Activated naive CD8-positive, alpha-beta T cell treated with anti-CD3 and anti-CD28 coated beads, Interleukin-2, amount 50 U/mL, for 16 hours (primary cell): ENCODE measurements around the gene KIR3DL2.
"Not testable (repeated sequence)": the region's sequence is repeated elsewhere in the genome, so short reads cannot be mapped to it uniquely, and the experiment has no call there.

Experiments
- DNase-seq: peaks from one replicate; pipeline ENCODE4 v3.0.0-alpha.2; 2020; ENCODE audit warnings: low read depth, low spot score

The KIR3DL2 gene

DNA sequence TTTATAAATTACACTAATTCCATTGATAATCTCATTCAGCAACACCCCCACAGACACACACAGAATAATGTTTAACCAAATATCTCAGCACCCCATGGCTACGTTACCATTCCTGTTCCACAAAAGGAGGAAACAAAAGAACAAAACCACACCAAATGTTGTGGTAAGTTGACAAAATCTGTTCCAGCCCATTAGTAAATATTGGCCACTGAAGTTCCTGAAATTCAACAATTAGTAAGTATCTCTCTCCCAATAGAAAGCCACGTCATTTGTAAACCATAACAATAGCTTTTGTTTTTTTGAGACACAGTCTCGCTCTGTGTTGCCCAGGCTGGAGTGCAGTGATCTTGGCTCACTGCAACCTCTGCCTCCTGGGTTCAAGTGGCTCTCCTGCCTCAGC lies 21.5 kb downstream of the KIR3DL2 start:
- no peak for DNase-seq

DNA sequence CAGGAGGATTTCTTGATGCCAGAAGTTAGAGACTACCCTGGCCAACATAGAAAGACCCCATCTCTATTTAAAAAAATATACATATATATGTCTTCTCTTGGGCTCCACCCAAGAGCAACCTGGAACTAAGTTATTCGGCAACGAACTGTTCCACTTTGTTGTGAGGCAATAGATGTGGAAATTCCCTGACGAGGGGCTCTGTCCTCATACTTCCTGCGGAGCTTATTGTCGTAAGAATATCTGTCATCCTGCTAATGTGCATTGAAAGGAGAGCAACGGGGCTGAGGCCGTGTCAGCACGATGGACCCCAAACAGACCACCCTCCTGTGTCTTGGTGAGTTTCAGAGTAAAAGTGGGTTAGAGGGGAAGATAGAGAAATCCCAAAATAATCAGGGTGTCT lies 23.7 kb downstream of the KIR3DL2 start, which contains the start of gene FCAR:
Gene FCAR (plus strand): TSS at position 246 of the 400 bp plus-strand sequence. CDS start 55 bp downstream, at position 301.
- no peak for DNase-seq

DNA sequence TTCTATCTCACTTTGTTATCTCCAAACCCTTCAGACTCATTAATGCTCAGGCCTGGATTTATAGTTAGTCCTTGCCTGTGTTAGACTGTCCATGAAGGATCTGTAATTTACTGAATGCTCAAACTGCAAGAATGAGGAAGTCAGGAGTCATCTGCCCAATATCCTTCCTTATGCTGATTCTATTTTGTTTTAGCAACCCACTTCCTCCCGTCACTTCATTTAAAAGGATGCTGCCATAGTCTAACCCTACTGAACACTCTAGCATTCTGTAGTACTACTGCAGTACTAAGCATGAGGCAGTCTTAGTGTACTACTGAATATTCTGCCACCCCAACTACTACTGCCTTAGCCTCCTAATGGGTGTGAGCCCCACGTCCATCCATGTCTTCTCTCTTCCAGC lies 25.3 kb downstream of the KIR3DL2 start:
- DNase-seq: no peak

DNA sequence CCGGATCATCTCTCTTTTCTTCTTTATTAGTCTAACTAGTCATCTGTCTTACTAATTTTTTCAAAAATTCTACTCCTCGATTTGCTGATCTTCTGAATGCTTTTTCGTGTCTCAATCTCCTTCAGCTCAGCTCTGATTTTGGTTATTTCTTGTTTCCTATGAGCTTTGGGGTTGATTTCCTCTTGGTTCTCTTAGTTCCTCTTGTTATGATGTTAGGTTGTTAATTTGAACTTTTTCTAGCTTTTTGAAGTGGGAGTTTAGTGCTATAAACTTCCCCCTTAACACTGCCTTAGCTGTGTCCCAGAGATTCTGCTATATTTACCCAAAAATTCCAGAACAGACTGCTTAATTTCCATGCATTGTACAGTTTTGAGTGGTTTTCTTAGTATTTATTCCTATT lies 27.2 kb downstream of the KIR3DL2 start:
- DNase-seq: no peak

DNA sequence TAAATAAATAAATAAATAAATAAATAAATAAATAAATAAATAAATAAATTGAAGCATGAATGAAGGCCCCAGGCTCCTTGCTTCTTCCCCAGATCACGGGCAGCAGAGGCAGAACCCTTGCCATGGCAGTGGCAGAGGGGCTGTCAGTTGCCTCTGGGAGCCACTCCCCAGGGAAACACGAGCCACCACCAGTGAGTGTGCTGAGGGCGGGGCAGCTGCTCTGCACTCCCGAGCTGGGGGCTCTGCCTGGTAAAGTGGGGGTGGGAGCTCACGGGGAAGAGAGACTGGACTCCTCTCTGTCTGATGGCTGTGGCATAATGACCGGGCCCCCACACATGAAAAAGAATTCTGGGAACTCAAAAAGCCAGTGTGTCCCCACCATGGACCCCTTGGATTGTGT lies 31.6 kb downstream of the KIR3DL2 start:
- no peak for DNase-seq

DNA sequence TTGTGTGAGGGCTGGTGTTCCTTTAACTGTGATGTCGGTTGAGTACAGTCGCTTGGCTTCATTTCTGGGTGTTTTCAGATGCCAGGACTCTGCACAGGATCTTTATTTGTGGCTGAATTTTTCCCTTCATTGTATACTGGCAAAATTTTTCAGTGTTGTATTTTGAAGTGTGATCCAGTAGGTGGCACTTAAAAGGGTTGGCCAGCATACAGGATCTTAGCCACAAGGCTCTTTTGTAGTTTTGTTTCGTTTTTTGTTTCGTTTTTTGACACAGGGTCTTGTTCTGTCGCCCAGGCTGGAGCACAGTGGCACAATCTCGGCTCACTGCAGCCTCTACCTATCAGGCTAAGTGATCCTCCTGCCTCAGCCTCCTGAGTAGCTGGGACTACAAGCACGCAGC lies 32.5 kb downstream of the KIR3DL2 start:
- DNase-seq: no peak

DNA sequence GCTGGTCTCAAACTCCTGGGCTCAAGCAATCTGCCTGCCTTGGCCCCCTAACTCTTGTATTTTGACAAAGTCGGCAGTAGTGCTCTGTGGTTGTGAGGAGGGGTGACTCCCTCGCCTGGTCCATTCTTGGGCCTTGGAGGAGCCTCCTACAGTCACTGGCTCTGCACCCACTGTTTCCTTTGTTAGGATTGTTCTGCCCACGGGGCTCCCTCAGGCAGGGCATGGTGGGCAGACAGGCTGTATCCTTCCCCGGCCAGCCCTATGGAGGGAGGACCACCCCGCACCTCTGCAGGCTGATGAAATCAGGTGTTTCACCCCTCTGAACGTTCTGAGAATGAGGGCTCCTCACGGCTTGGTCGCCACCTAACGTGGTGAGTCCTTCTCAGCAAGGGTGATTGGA lies 33.0 kb downstream of the KIR3DL2 start:
- no peak for DNase-seq

DNA sequence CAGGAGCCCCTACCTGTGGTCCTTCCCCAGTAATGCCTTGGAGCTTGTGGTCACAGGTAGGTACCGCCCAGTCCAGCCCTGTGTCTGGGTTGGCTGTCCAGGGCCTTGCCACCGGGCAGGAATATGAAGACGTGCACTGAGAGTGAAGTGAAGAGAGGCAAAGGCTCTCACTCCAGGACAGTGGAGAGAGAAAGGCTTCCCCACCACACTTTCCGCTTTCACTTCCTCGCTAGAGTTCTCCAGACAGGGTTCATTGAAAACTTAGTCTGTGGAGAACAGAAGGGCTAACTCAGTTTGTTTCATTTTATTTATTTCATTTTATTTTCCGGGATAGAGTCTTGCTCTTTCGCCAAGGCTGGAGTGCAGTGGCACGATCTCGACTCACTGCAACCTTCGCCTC lies 38.0 kb downstream of the KIR3DL2 start:
- no peak for DNase-seq

DNA sequence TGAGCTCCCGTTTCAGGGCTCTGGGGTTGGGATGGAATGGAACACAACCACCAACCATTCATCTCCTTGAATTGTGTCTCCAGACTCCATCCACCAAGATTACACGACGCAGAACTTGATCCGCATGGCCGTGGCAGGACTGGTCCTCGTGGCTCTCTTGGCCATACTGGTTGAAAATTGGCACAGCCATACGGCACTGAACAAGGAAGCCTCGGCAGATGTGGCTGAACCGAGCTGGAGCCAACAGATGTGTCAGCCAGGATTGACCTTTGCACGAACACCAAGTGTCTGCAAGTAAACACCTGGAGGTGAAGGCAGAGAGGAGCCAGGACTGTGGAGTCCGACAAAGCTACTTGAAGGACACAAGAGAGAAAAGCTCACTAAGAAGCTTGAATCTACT lies 39.3 kb downstream of the KIR3DL2 start:
- no peak for DNase-seq

DNA sequence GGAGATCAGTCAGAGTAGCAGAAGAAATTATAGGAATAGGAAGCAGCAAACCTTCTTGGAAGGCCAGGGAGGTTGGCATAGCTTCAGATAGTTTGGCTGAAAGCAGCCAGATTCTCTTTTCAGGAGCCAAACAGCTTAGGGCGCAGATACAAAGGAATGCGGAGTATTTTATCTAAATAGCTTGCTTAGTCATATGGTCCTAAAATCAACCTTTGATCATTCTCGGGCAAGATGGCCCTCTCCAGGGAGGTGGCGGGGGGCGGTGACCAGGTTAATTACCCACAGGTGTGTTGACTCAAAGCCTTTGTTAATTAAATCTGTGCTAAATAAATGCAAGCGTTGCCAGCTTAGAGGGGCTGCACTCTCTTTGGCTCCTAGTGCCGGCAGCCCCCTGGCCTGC lies 43.2 kb downstream of the KIR3DL2 start:
- DNase-seq: no peak

DNA sequence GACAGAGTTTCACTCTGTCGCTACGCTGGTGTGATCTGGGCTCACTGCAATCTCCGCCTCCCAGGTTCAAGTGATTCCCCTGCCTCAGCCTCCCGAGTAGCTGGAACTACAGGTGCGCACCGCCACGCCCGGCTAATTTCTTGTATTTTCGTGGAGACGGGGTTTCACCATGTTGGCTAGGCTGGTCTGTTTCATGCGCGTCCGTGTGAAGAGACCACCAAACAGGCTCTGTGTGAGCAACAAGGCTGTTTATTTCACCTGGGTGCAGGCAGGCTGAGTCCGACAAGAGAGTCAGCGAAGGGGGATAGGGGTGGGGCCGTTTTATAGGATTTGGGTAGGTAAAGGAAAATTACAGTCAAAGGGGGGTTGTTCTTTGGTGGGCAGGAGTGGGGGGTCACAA lies 43.9 kb downstream of the KIR3DL2 start:
- DNase-seq: not testable (repeated sequence)

DNA sequence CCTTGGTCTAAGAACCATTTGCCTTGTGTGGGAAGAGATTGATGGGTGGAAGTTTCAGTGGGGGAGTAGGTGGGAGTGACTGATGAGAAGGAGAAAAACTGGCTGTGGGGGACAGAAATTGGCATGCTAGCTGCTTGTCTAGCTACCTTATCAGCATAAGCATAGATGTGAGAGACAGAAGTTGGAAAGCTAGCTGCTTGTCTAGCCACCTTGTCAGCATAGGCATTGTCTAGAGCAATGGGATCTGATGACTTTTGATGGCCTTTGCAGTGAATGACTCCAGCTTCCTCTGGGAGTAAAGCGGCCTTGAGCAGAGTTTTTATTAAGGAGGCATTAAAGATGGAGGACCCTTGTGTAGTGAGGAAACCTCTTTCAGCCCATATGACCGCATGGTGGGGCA lies 45.8 kb downstream of the KIR3DL2 start:
- DNase-seq: no peak

DNA sequence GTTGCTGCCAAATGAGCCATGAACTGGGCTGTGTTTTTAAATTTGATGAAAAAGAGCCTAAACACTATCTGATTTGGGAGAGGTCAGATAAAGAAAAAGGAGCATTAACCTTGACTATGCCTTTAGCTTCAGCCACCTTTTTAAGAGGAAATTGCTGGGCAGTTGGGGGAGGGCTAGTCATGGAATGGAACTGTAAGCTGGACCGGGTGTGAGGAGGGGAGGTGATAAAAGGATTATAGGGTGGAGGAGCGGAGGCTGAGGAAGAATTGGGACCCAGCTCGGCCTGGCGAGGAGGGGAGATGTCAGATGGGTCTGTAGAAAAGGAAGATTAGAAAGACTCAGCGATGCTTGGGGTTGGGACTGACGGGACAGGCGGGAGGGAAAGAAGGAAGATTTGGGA lies 48.4 kb downstream of the KIR3DL2 start:
- DNase-seq: not testable (repeated sequence)

DNA sequence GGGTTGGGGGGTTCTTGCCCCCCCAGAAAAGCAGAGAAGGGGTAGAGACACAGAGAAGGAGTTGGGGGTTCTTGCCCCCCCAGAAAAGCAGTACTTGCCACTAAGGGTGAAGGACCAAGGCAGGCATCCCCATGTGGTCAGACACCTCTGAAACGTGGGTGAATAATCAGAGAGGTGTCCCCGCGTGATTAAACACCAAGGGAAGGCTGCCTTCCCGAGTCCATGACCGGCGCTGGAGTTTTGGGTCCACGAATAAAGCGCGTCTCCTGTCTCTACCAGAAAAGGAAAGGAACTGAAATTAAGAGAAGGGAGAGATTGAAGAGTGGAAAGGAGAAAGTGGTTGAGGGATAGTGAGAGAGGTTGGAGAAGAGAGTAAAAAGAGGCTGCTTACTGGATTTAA lies 49.4 kb downstream of the KIR3DL2 start:
- not testable (repeated sequence) for DNase-seq

DNA sequence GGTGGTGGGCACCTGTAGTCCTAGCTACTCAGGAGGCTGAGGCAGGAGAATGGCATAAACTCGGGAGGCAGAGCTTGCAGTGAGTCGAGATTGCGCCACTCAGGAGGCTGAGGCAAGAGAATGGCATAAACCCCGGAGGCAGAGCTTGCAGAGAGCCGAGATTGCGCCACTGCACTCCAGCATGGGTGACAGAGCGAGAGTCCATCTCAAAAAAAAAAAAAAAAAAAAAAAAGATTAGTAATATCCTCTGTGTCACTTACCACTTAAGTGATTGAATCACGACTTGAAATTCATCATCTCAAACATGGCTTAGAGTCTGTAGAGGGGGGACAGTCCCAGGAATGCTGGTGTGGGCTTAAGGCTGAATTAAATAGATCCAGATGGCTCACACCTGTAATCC lies 50.9 kb downstream of the KIR3DL2 start:
- DNase-seq: not testable (repeated sequence)

DNA sequence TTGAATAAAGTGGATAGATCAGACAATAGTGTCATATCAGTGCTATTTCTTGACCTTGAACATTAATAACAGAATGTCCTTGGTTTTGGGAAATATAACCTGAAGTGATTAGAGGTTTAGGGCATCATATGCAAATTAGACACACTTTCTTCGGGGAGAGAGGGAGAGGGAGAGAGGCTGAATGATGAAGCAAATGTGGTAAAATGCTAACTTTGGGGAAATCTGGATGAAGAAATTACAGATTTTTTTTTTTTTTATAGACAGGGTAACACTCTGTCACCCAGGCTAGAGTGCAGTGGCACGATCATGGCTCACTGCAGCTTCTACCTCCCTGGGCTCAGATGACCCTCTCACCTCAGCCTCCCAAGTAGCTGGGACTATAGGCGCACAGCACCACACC lies 51.8 kb downstream of the KIR3DL2 start:
- DNase-seq: no peak

DNA sequence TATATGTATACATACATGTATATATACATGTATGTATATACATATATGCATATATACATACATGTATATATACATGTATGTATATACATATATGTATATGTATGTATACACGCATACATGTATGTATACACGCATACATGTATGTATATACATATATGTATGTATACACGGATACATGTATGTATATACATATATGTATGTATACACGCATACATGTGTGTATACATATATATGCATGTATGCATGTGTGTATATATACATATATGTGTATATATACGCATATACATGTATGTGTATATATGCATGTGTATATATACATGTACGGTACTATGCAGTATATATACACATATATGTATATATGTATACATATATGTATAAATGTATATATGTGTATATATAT lies 53.1 kb downstream of the KIR3DL2 start:
- DNase-seq: no peak

DNA sequence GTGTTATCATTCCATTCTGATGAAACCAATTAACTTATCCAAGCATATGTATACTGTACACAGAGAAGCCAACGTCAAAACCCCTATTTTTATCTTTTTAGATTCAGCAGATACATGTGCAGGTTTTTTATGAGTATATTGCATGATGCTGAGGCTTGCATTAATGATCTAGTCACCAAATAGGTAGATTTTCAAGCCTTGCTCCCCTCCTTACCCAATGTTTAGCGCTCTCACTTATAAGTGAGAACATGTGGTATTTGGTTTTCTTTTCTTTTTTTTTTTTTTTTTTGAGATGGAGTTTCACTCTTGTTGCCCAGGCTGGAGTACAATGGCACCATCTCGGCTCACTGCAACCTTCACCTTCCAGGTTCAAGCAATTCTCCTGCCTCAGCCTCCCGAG lies 54.0 kb downstream of the KIR3DL2 start:
- DNase-seq: not testable (repeated sequence)

DNA sequence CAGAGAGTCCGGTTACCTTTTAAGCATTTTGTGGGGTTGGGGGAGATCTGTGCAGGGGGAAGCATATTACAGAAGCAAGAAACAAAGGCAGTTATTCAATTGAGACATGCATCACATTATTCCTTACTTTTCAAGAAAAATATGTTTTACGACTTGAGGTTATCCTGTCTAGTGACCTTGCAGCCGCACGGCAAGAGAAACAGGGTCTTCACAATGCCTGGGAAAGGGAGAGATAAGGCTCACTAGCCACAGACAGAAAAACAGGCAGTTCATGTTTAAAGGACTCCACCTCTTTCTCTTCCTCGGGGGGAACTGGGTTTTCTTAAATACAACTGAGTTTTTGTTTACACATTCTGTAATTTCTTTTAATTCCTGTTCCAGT lies 55.2 kb downstream of the KIR3DL2 start:
- no peak for DNase-seq

DNA sequence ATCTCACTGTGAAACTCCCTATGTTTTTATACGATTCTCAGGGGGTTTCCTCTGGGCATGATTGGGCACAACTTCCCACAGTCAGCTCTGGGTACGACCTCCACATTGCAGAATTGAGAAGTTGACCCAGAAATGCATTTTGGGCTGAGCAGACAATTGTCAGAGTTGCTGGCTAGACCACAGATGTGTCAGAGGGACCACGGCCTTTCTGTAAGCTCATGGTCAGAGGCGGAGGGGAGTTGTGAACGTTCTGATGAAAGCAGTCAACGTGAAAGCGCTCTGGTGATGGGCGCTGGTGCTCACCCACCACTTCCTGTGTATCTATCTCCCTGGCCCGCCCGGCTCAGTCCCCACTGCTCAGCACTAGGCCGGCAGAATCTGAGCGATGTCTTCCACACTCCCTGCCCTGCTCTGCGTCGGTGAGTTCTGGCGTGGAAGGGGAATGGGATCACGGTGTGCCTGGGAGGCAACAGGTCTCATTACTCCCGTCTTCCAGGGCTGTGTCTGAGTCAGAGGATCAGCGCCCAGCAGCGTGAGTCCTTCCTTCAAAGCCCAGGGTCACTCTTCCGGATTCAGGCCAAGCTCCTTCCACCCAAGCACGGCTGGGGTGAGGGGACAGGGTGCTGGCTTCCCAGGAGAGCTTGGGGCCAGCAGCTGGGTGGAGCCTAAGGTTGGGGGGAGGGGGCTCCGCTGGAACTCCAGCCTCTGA lies 55.7 kb downstream of the KIR3DL2 start, which contains the start of gene NCR1:
Gene NCR1 (plus strand): TSS at position 346 of the 709 bp plus-strand sequence. CDS start 40 bp downstream, at position 386.
- DNase-seq: no peak

DNA sequence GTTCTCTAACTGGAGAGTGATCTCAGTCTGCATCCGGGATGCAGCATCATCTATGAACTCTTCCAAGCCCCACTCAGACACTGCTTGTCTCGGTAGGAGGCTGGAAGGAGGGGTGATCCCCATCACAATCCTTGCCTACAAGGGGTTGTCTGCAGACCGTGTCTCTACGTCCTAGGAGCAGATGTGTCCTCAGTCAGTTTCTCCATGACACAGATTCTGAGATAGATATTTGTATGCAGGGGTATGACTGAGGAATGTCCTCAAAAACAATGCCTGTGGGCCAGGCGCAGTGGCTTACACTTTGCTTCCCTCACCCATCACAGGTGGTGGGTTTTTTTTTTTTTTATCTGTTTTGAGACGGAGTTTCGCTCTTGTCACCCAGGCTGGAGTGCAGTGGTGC lies 56.6 kb downstream of the KIR3DL2 start:
- no peak for DNase-seq

DNA sequence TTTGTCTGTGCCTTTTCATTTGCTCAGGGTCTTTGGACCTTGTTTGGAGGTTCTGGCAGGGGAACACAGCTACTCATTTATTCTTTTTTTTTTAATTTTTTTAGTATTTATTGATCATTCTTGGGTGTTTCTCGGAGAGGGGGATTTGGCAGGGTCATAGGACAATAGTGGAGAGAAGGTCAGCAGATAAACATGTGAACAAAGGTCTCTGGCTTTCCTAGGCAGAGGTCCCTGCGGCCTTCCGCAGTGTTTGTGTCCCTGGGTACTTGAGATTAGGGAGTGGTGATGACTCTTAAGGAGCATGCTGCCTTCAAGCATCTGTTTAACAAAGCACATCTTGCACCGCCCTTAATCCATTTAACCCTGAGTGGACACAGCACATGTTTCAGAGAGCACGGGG lies 57.7 kb downstream of the KIR3DL2 start:
- DNase-seq: not testable (repeated sequence)
